Measurements from ENCODE around the gene CDCA4.

DNA sequence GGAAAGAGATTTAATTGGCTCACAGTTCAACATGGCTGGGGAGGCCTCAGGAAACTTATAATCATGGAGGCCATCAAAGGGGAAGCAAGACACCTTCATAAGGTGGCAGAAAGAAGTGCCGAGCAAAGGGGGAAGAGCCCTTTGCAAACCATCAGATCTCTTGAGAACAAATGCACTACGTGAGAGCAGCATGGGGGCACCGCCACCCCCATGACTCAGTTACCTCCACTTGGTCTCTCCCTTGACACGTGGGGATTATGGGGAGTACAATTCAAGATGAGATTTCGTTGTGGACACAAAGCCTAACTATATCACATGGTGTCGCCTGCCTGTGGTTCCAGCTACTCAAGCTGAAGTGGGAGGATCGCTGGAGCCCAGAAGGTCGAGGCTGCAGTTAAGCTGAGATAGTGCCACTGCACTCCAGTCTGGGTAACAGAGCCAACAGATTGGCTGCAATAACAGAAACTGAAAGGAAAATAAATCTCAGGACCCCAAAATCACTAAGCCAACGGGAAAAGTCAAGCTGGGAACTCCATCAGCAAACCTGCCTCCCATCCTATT, 10.0 kb upstream of the CDCA4 start:
- no peak for TF ChIP-seq POLR2A (IDR thresholded peaks at IDR 0.05)
- TF ChIP-seq, protein P1, sequence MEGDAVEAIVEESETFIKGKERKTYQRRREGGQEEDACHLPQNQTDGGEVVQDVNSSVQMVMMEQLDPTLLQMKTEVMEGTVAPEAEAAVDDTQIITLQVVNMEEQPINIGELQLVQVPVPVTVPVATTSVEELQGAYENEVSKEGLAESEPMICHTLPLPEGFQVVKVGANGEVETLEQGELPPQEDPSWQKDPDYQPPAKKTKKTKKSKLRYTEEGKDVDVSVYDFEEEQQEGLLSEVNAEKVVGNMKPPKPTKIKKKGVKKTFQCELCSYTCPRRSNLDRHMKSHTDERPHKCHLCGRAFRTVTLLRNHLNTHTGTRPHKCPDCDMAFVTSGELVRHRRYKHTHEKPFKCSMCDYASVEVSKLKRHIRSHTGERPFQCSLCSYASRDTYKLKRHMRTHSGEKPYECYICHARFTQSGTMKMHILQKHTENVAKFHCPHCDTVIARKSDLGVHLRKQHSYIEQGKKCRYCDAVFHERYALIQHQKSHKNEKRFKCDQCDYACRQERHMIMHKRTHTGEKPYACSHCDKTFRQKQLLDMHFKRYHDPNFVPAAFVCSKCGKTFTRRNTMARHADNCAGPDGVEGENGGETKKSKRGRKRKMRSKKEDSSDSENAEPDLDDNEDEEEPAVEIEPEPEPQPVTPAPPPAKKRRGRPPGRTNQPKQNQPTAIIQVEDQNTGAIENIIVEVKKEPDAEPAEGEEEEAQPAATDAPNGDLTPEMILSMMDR (IDR thresholded peaks at IDR 0.05), result no peak

Data from vagina (tissue), 2 donors.